Epithelial cell of proximal tubule (primary cell): ENCODE data around the gene MSL3. TPM values are rescaled to one million over a fixed set of nuclear protein-coding genes. Genes with fewer than 3 reads are reported as not detected.

Source experiments
- DNase-seq: peaks from one replicate; pipeline ENCODE4 v3.0.0-alpha.2; 2011; ENCODE audit warnings: low read depth
- H3K4me3 ChIP-seq: 2 replicates; pipeline ENCODE4 v1.5.1; 2011; ENCODE audit warnings: low read depth, mild to moderate bottlenecking, low read length
- total RNA-seq: library from RNA; depleted of rRNA; stranded (reverse); fragments of >200 nt; gene quantifications from 2 replicates; pipeline ENCODE4 v1.2.3, GENCODE V29; 2015
- TF ChIP-seq, protein P1 (sequence below): conservative IDR thresholded peaks from 2 replicates; pipeline ENCODE4 v1.5.1; 2012; ENCODE audit warnings: low read depth, mild to moderate bottlenecking, low read length

The MSL3 gene
- 30.6 and 35.3 TPM in 2 replicates for total RNA-seq

DNA sequence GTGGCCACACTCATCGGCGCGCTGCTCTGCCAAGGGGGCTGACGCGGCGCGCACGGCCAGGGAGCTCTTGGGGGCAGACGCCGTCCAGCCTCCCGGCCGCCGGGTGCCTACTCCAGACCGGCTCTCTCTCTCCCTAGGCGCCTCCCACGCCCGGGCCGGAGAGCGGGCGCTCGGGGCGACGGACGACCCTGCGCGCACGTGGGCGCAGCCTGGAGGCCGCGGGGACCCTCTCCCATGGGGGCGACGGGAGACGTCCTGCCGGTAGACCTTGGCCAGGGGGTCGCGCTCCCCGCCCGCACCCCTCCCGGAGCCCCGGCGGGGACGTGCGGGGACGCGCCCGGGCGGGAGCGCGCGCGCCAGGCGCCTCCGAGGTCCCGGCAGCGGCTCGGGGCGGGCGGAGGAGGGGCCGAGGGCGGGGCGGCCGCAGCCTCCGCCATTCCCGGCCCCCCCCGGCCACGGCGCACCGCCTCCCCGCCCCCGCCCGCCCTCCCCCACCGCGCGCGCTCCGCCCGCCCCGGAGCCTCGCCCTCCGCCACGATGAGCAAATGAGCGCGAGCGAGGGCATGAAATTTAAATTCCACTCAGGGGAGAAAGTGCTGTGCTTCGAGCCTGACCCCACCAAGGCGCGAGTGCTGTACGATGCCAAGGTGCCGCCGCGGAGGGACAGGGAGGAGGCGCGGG is at the start of gene MSL3:
TSS of gene MSL3 (plus strand) at position 519 of the 681 bp plus-strand sequence. CDS start at position 546, 27 bp downstream.
- H3K4me3 ChIP-seq = peak within 1 kb of the TSS; percentile 65
- TF ChIP-seq, protein P1, sequence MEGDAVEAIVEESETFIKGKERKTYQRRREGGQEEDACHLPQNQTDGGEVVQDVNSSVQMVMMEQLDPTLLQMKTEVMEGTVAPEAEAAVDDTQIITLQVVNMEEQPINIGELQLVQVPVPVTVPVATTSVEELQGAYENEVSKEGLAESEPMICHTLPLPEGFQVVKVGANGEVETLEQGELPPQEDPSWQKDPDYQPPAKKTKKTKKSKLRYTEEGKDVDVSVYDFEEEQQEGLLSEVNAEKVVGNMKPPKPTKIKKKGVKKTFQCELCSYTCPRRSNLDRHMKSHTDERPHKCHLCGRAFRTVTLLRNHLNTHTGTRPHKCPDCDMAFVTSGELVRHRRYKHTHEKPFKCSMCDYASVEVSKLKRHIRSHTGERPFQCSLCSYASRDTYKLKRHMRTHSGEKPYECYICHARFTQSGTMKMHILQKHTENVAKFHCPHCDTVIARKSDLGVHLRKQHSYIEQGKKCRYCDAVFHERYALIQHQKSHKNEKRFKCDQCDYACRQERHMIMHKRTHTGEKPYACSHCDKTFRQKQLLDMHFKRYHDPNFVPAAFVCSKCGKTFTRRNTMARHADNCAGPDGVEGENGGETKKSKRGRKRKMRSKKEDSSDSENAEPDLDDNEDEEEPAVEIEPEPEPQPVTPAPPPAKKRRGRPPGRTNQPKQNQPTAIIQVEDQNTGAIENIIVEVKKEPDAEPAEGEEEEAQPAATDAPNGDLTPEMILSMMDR = no peak
- DNase-seq = no peak

- TF ChIP-seq, protein P1 = no peak
These were observed 35.7 kb upstream of the MSL3 start for GRCh38 chrX:11722304-11722703.

GRCh38 chrX:11724122-11725017 is 33.7 kb upstream of the MSL3 start:
- DNase-seq = no peak
- TF ChIP-seq, protein P1 = peak; percentile 68
- no peak overlapping the region for H3K4me3 ChIP-seq

More at GRCh38 chrX:11722304-11722703, 35.7 kb upstream of the MSL3 start:
- no peak overlapping the region for H3K4me3 ChIP-seq
- no peak for DNase-seq

- DNase-seq = no peak
- no peak overlapping the region for H3K4me3 ChIP-seq
- TF ChIP-seq, protein P1 = no peak
These were observed 32.2 kb upstream of the MSL3 start for GRCh38 chrX:11725631-11726442.

GRCh38 chrX:11728556-11728955 is 29.5 kb upstream of the MSL3 start:
- DNase-seq = no peak
- TF ChIP-seq, protein P1 = no peak
- H3K4me3 ChIP-seq = no peak overlapping the region

- H3K4me3 ChIP-seq = no peak overlapping the region
- DNase-seq = no peak
- TF ChIP-seq, protein P1 = no peak
These were observed 24.4 kb upstream of the MSL3 start for GRCh38 chrX:11733614-11734013.
